Activated naive CD4-positive, alpha-beta T cell treated with Interleukin-2 at 50 U/mL for 16 hours (primary cell): ENCODE results near the gene SLC2A13.
A peak's percentile ranks its signal among the peaks of the same experiment; 100 is the strongest.
"Not testable (repeated sequence)": the region's sequence is repeated elsewhere in the genome, so short reads cannot be mapped to it uniquely, and the experiment has no call there.

Experiments
- DNase-seq: peaks from one replicate; pipeline ENCODE4 v3.0.0-alpha.2; 2020

Gene SLC2A13

DNA sequence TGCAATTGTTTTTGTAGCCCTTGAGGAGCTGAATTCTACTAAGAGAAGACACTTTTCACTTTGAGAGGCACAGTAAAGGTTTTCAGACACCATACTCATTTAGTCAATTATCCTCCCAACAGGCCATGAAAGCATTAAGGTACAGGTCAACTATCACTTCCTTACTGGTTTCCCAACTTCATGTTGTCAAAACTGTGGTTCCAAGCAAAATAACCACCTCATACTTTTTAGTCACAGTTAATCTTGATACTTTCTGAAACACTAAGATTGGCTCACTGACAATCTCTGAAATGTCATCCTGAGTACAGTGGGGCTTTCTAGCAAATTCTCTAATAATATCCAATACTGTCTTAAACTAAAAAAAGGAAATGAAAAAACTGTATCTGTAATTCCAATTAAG lies 71.7 kb downstream of the SLC2A13 start:
- DNase-seq = no peak

DNA sequence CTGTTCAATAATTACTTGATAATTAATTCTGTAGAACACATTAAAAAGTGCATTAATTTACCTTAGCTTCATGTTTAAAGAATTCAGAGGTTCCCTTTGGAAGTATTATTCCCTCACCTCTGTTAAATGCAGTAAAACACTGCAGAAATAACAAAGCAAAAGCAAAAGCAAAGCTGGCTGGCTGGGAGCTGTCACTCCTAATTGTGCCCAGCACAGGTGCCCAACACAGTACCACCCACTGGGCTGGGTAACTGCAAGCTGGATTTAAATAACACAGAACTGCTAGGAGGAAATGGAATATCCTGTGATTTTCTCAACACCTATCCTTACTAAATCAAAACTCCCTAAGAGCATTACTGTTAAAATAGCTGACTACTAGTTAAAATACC lies 72.6 kb downstream of the SLC2A13 start:
- no peak for DNase-seq

DNA sequence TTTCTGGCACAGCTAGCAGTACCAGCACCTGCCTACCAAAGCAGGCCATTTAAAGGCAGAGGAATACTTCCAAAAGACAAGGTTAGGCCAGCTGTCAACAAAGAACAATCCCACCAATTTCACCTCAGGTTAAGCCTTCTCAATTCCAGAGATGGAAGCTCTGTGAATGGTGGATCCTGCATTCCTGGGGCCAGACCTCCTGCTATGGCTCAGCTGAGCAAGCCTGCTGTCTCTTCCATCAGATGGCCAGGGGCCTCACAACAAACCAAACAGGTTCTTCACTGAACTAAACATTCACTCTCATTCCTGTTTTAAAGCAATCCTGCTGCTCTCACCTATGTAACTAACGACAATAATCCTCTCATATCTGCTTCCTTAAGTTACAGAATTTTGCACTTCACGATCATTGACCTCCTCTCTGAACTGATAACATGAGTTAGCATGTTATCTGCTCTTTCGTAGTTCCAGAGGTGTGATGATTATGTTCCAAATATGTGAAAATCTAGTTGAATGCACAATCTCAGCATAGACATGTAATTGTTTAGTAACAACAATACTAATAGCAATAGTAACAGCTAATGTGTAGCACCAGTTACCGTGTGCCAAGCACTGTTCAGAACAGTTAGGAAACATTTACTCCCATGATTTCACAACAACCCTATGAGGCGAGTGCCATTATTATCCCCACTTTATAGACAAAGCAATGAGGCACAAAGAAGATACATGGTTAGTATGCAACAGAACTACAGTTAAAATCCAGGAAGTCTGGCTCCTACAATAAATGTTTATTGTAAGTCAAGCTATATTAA lies 73.2 kb downstream of the SLC2A13 start:
- no peak for DNase-seq

DNA sequence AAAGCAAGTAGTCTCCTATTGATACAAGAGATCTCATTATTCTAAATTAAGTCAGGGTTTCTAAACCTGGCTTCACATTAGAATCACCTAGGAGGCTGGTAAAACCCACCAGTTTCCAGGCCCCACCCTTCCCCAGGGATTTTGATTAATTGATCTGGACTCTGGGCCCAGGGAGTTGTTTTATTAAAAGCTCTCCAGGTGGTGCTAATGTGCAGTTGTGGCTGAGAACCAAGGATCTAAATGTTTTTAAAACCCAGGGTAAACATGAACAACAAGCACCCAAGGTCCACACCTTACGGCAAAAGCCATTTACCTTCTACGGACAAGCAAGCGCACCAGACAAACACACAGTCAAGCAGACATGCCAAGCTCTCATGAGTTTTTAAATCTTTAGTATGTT lies 73.9 kb downstream of the SLC2A13 start:
- DNase-seq = no peak

DNA sequence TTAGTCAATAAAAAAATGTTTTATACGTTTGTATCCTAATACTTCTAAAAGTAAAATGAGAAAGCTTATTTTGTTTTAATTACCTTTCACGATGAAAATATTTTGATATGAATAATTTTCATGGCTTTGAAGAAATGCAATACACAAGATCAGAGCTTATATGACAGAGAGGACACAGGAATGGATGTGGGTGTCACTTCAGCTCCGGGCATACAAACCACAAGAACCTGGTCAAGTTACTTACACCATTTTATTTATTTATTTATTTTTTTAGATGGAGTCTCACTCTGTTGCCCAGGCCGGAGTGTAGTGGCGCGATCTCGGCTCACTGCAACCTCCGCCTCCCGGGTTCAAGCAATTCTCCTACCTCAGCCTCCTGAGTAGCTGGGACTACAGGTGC lies 74.9 kb downstream of the SLC2A13 start:
- not testable (repeated sequence) for DNase-seq

DNA sequence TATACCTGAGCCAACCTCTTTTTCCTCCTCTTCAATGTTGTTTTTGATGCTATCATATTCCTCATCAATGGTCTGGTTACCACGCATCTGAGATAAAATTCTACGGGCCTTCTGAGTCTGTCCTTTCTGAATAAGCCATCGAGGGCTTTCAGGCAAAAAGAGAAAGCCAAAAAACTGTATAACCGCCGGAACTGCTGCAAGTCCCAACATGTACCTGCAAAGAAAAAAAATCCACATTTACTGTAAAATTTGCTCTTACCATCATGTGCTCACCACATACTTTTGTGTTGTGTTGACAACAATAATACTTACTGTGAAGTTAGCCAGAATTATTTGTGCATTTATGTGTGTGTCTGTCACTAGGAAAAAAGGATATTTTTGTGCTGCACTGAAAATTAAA lies 77.6 kb downstream of the SLC2A13 start:
- DNase-seq = no peak

DNA sequence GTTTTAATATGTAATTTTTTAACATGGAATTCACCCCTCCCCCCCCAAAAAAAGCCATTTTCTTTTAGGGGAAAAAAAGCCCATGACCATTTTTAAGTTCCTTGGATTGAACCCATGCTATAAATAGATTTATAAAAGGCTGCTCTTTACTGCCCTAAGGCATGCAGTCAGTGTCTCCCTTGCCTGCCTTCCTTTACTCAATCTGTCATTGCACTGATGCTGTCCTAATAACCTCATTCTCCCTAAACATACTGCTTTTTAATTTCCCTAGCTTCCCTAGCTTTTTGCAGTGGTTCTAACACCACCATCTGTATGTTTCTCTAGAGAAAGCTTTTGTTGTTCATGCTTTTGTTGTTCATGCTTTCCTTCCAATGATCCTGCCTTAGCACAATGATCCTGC lies 83.0 kb downstream of the SLC2A13 start:
- DNase-seq = no peak

DNA sequence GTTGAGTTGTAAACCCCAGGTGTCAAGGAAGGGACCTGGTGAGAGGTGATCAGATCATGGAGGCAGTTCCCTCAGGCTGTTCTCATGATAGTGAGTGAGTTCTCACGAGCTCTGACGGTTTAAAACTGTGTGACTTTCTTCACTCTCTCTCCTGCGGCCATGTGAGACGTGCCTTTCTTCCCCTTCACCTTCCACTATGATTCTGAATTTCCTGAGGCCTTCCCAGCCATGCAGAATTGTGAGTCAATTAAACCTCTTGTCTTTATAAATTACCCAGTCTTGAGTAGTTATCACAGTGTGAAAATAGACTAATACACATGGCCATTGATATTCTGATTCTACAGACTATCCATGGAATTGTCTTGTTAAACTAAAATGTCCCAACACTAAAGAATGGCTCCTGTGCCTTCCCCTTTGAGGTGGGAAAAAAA lies 85.6 kb downstream of the SLC2A13 start:
- DNase-seq = no peak

DNA sequence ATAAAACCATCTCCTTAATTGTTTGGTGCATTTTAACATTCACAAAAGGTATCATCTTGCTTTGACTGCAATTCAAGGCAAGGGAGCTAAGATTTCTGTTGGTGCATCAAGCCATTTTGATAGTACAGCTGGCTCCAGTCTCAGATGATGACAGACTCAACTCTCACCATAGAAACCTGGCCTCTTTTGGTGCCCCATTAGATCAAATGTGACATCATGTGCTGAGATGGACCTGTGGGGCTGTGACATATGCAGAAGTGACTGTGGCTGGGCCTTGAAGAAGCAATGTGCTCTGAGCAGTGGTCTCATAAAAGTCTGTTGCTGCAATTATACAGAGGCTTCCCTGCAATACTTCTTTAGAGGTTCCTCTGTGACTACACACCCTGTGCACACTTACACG lies 88.4 kb downstream of the SLC2A13 start:
- no peak for DNase-seq

DNA sequence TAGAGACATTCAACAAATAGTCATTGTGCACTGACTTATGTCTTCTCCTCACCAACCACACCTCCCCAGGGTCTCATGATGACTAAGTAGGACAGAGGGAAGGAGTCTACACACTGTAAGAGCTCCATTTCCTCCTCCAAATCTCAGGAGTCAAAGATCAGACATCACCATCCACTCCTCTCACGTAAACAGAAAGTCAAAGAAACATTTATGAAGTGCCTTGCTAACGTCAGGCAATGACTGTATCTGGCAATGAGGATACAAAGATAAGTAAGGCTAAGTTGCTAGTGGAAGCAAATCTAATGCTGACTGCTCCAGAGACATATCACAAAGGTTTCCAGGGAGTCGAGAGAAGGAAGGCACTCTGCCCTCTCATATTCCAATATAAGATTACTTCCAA lies 88.9 kb downstream of the SLC2A13 start:
- DNase-seq = no peak

DNA sequence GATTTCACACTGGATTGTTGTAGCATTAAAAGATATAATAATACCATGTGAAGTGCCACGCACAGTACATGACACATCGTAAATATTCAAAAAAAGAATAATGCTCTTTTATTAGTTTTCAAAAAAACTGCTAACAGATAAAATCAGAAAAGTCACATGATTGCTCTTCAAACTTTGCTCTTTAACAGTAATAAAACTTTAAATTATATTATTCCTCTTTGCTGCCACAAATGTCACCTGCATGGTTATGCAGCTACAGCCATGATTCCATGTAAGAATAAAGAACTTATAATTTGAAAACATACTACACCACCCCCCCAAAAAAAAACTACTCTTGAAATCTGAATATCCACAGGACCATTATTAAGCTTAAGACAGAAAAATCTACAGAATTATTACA lies 90.0 kb downstream of the SLC2A13 start:
- DNase-seq = no peak

DNA sequence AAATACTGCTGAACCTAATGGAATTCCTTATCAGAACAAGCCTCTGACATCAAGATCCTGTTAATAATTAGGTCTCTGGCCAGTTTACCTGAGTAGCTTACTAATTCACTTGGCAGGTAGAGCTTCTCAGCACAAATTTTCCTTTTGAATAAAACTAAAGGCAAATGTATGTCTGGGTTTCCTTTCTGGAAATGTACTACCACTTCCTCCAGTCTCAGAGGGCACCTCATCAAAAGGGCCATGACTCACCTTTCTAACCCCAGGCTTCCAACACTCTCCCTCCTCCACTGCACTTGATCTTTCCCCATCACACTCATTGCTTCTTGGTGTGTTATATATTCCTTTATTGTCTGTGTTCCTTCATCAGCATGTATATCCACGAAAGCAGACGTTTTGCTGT lies 90.5 kb downstream of the SLC2A13 start:
- no peak for DNase-seq

DNA sequence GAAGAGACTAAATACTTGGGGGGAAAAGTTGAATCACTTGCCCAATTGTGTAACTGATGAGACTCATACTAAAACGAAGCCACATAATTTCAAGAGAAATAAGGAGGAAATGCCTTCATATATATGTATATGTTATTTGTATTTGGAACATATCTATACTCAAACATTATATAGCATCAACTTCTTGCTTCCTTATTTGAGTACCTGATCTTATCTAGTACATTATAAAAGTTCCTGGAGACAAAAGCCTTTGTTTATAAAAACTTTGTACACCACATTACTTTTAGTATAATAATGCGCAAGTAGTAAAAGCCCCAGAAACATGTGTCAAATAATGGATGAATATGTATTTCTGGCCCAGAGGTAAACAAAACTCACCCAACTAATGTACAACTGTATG lies 92.0 kb downstream of the SLC2A13 start:
- DNase-seq = no peak

DNA sequence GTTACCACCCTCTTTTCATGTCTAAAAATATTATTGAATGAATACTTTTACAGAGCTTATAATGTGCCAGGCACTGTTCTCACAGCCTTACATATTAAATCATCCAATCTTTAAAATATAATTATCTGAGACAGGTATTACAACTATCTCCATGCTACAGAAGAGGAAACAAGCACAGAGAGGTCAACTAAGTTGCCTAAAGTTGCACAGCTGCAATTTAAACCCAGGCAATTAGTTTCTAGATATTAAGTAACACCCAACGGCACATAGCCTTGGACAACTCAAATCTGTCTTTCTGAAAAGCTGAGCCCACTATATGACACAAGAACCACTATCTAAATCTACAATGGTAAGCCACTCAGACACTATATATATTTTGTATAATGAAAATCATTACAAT lies 92.6 kb downstream of the SLC2A13 start:
- DNase-seq = no peak

DNA sequence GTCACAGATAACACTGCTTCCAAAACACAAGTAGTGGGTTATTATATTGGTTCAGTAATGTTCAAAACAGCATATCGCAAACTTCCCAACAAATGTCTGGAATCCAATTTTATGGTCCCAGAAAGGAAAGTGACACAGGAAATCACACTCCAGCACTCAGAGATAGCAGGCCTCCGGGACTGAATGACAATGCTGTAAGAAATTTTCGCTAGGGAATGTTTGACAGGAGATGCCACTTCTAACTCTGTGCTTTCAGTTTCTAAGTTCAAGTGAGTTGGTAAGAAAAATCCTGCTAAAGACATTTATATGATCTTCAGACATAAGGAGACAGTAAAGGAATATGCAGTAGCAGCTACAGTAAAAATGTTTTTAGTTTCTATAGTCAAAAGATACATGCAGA lies 93.2 kb downstream of the SLC2A13 start:
- no peak for DNase-seq

DNA sequence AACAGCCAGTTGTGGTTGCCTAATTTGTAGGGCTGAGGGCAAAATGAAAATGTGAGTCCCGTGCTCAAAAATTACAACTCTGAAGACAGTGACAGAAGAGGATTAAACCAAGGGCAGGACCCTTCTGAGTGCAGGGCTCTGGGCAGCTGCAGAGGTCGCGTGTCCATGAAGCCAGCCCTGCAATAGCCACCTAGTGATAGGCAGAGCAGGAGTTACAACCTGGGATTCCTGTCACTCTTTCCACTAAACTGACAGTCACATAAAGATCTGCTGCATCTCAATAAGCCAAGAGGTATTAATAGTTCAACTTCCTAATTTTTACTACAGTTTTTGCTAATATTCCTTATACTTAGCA lies 94.1 kb downstream of the SLC2A13 start:
- no peak for DNase-seq

DNA sequence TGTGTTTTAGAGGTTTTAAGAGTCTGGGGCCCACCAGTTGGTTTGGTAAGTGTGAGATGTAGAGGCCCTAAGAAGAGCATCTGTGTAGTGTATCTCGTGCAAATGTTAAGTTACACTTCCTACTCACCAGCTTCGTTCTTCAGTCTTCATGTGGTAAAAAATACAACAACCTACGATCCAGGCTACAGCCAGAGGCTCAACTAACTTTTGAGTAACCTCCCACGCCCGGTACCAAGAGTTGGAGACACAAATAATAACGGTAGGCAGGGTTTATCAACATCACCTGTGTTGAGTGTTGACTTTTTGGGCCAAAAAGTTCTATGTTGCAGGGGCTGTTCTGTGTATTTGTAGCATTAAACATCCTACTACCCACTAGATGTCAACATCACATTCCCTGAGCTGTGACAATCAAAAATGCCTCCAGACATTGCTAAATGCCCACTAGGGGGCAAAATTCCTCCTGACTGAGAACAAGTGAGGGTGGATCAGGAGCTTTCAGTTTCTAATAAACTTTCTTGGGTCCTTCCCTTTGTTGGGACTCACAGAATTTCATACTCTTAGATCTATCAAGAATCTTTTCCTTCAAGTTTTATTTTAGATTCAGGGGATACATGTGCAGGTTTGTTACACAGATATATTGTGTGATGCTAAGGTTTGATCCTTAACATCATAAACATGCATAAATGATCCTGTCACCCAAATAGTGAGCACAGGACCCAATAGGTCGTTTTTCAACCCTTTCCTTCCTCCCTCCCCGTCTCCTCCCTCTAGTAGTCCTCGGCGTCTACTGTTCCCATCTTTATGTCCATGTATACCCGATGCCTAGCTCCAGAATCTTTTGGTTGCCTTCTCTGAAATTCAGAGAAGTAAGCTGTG lies 94.7 kb downstream of the SLC2A13 start:
- DNase-seq = peak; percentile 38

DNA sequence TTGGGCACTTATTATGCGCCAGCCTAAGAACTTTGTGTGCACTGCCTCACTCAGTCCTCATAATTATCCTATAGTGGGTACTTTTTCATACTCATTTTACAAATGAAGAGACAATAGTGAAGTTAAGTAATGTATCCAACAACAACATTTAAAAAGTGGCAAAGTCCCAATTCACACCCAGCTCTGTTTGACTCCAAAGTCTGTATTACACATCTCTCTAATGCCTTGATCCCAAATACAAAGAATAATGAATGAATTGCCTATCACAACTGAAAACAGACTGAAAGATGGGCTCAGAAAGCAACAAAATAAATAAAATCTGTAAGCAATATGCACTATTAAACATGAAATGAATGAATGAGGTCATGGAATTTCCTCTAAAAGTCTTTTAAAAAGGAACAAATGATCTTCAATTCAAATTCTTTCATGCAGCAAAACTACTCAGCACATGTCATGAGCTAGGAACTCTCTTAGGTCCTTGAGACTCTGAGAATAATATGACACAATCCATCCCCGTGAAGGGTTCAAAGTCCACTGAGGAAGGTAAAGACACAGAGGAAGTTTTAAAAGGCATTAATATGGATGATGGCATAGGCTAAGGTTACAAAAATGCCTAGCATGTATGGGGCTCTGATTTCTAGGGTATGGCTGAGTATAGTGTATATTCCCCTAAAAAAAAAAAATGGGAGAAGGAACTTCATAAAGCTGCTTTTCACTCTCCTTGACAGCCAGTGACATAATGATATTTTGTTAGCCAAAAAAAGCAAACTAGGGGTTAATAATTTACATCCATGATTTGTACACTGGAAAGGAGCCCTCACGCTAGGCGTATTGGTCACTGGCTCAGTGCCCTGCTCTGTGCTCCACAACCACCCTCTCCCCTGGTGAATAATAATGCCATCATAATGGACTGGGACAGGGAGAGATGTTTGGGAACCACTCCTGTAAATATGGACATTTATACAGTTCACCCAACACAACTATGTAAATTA lies 103.4 kb downstream of the SLC2A13 start:
- DNase-seq = no peak

DNA sequence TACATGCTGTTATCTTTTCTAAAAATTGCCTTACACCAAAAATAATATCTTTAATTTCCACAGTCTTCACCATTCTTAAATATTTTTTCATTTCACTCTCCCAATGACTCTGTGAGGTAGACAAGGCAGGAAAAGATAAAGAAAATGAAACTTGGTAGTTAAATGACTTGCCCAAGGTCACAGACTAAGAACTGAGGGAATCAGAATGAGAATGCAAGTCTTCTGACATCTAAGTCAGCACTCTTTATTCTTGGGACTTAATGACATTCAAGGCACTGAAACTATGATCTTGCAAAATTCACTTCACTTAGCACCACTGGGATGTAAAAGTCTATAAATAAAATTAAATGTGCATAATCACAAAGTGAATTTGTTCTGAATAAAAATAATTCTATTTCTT lies 104.5 kb downstream of the SLC2A13 start:
- DNase-seq = no peak

DNA sequence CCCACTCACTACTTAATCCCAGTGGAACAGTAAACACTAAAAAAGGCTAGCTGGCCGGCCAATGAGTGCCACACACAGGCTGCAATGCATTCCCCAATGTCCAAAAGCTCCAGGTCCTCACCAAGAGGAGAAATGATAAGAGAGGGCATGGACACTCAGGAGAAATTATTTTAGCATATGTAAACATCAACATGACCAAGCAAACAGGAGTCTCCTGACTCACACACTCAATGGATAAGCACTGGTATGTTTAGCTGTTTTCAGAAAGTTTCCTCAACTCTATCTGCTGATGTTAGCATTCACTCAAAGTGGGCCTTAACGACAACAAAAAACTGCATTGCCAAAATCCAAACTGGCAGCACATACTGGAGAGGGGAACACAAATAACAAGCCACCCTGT lies 105.0 kb downstream of the SLC2A13 start:
- DNase-seq = no peak

DNA sequence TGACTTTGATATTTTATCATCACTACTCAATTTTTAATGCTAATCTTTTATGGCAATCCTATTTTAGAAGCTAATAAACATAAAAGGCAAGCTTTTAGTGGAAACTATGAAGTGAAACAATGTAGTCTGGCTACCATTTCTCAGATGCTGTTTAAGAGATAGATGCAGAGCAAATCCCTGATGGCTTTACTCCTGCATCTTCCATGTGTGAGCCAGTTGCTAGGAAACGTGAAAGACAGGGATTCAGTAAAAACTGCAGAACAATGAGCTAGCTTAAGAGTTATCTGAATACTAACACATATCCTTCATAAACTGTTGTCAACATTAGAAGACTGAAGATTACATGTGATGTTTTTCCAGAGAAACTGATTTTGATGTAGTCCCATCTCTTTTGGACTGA lies 112.6 kb downstream of the SLC2A13 start:
- no peak for DNase-seq

DNA sequence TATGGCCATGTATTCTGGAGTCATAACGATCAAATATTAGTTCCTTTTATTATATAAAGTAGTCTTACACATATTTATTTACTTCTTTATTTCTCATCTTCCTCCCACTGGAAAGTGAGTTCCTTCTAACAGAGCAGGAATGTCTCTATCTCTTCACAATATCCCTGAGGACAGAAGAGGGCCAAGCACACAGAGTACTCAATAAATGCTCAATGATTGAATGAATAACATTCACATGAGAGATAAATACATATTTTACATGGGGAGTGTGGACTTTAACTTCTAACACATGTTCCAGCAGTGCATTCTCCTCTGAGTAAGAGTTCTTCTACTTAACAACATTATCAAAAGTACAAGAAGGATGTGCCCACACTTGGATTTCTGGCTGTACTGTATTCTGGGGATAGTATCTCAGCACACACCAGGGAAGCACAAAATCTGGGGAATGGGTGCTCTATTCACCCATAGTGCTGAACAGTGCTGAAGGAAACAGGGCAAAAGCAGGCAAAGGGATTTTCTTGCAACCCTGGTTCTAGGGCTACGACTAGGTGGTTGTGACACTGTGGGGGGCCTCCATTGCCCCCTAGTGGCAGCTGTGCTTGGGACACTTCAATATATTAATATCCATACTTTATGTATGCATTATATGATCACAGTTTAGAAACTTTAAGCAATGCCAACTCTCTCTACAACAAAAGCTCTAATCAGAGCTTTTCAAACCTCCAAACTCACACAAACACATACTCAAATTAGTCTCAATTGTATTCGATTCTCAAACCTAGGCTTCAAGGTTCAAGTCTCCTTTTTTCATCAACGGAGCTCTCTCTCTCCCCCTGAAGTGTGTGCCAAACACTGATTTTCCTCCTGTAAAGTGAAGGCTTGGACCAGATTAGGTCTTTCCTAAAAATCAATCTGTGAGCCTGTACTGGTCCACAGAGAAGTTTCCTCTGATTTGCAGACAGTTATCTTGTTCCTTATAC lies 115.5 kb downstream of the SLC2A13 start:
- peak; percentile 59 for DNase-seq
